HG02642 (cell line): ENCODE data around the gene MGST2.
"Not testable (repeated sequence)": the region's sequence is repeated elsewhere in the genome, so short reads cannot be mapped to it uniquely, and the experiment has no call there.

Experiments used
- ATAC-seq: cut with Tn5 transposase; IDR thresholded peaks from one replicate; pipeline ENCODE4 v1.9.1; 2021; ENCODE audit warnings: mild to moderate bottlenecking; ENCODE audit not compliant: unreplicated experiment, poor library complexity

The MGST2 gene

GRCh38 chr4:139696491-139696890, 30.9 kb downstream of the MGST2 start:
- ATAC-seq, result no peak

- not testable (repeated sequence) for ATAC-seq
Observed at GRCh38 chr4:139698167-139698925, 32.7 kb downstream of the MGST2 start.

DNA sequence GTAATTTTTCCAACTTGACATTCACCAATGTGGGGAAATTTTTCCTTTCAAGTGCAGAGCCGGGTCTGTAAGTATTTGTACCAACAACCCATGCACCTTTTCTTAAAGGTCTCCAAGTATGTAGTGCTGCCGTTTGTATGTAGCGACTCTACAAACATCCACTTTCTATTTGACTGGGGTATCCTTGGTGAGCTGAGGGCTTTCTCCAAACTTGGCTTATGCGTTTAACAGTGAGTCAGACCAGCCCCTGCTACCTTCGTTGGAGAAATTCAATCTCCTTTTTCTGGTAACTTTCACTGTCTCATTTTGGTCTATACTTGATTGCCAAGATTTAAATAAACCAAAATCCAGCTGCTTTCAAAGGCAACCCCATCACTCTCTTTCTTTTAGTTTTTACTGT, 34.9 kb downstream of the MGST2 start:
- no peak for ATAC-seq

DNA sequence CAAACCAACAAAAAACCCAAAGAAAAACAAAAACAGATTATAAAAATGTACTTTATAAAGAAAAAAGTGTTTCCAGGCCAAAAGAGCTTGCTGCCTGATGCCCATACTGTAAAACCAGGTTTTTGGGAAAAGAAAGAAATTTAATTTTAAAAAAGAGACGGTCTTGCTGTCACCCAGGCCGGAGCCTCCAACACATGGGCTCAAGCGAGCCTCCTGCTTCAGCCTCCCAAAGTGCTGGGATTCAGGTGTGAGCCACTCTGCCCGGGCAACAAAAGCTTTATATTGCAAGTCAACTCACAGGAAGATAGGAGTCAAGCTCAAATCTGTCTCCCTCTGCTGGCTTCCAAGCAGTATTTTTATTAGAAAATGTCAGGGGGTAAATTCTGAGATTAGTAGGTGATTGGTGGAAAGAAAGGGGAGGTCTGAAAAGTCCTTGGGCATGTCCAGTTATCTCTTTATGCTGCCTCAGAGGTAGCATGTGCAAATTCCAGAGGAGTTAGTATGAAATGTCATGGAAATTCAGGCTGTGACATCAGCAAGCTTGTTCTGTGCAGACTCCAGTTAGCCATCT, 39.4 kb downstream of the MGST2 start:
- ATAC-seq, result no peak

DNA sequence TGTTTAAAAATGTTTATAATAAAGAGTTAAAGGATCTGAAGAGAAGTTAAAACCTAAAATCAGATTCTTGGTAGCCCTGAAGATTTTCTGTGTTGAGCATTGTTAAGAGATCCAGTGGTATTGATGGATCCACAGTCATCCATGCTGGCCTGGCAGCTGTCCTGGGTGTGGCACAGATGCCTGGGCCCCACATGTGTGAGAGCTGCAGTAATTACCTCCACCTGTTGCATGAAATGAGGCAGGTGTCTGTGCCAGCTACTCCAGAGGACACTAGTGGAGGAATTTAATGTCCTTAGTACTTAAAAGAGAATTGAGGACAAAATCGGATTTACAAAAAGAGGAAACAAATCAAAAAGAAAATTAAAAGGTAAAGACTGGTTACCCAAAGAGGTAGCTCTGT, 44.0 kb downstream of the MGST2 start:
- ATAC-seq, result no peak

GRCh38 chr4:139710073-139710472, 44.5 kb downstream of the MGST2 start:
- ATAC-seq, result no peak

- ATAC-seq, result no peak
Observed at GRCh38 chr4:139711461-139711860, 45.8 kb downstream of the MGST2 start.

- ATAC-seq, result no peak
Observed at GRCh38 chr4:139712882-139713281, 47.3 kb downstream of the MGST2 start.

DNA sequence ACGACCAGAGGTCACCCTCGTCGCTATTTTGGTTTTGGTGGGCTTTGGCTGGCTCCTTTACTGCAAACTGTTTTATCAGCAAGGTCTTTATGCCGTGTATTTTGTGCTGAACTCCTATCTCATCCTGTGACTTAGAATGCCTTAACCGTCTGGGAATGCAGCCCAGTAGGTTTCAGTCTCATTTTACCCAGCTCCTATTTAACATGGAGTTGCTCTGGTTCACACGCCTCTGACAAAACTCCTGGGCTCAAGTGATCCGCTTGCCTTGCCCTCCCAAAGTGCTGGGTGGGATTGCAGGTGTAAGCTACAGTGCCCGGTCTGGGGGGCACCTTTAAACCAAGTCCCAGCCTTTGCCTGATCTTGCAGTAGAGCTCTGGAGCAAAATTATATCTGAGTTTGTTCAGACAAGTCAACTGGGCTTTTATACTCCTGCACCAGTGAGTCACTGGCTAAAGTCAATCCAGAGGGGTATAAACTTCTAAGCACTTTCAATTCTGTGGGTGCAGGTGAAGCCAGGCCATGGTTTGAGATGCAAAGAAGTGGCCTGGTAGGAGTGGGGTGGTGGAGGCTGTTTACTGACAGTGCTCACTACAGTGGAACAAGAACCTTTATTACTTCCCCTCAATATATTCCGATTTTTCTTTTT, 50.2 kb downstream of the MGST2 start:
- ATAC-seq, result no peak

- ATAC-seq, result no peak
Observed at GRCh38 chr4:139718358-139718757, 52.7 kb downstream of the MGST2 start.

GRCh38 chr4:139718833-139719232, 53.2 kb downstream of the MGST2 start:
- no peak for ATAC-seq

DNA sequence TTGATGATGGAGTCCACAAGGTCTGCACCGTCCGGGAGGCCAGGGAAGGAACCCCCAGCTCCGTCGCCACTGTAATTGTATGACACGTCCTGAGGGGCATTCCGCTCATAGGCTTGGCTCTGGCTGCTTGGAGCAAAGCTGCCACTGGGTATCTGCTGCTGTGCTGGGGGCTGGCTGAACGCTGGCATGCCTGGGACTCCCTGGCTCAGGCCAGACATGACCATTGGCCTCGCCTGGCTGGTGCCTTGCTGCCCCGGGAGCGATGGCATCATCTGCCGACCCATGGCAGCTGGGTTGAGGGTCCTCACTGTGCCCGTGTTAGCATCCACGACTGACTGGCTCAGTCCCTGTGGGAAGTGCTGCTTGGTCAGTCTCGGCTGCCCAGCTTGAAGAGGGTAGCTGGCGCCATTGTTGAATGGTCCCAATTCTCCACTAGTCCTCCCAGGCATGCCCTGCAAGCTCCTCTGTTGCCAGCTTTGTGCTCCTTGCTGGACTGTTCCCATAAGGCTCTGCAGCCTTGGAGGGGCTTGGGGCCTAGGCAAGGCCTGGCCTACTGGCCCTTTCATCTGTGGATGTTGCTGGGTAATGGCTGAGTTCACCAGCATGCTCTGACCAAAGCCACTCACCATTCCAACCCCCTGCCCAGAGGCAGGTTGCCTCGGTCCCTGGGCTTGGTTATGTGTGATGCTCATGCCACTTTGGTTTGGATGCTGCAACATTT, 53.9 kb downstream of the MGST2 start:
- ATAC-seq, result no peak

DNA sequence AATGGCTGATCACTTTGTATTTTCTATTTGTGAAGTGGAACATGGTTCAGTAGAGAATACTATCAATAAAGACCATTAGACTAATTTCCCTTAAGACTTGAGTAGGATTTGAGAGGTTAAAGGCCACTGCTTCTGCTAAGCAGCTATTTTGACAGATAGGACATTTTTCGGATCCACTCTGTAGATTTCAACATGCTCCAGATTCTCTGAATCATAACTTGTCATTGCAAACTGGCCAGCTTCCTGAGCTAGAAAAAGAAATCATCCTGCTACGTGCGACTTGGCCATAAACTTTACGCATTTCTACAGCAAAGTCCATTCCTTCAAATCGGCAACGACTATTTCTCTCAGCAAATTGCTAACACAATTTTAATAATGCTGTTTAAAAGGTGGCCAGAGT, 55.2 kb downstream of the MGST2 start:
- no peak for ATAC-seq

GRCh38 chr4:139721789-139722188, 56.2 kb downstream of the MGST2 start:
- ATAC-seq, result no peak

GRCh38 chr4:139725236-139725635, 59.6 kb downstream of the MGST2 start:
- no peak for ATAC-seq

- ATAC-seq, result no peak
Observed at GRCh38 chr4:139726615-139727014, 61.0 kb downstream of the MGST2 start.

- ATAC-seq, result no peak
Observed at GRCh38 chr4:139728146-139728545, 62.5 kb downstream of the MGST2 start.

- no peak for ATAC-seq
Observed at GRCh38 chr4:139728840-139729239, 63.2 kb downstream of the MGST2 start.

GRCh38 chr4:139732991-139733570, 67.5 kb downstream of the MGST2 start:
- ATAC-seq, result no peak

DNA sequence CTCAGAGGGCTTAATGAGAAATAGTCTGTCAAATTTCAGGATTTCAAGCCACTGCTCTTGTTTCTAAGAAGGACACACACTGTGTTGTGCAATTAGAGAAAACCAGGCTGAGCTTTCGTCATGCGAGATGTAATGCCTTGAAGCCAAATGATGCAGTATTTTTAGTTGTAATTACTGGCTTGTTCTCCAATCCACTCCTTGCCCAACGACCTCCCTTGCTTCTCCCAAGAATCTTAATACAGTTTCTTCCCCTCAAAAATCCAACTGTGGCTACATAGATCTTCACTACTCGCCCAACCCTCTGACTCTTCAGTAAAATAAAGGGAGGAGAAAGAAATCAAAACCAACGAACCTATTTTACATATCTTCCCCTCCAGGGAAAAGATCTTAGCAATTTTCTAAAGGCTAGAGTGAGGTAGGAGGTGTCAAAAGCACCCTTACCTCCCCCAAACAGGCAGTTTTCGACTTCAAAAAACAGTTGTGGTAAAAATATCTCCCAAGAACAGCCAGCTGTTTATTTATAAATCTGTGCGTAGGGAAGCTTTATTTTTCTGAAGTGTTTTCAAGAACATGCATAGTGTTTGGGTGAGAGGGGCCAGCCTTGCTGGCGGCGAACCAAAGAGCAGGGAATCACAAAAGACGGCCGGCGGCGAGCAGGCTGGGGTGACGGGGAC, 68.7 kb downstream of the MGST2 start:
- no peak for ATAC-seq
